ENCODE results near the gene WDR3.

Gene WDR3

GRCh38 chr1:117933769-117934168 lies 4.2 kb downstream of the WDR3 start:
- H3K27me3 ChIP-seq (ENCODE audit: control insufficient read depth in 1 of 2, insufficient read depth in 2 of 2, low read length in 2 of 2) = no peaks in the 10 kb centered on the region
- no peaks in the 10 kb centered on the region for H3K9me3 ChIP-seq (ENCODE audit: control insufficient read depth in 1 of 2, low read length in 2 of 2)
- no peak overlapping the region for H3K4me3 ChIP-seq (ENCODE audit: low read depth in 1 of 2, low read length in 2 of 2)
- peaks cover 12 to 16% of the 10 kb centered on the region in 2 donors for H3K4me1 ChIP-seq (ENCODE audit: control insufficient read depth in 1 of 2, insufficient read depth in 2 of 2, low read length in 2 of 2)
- H3K9ac ChIP-seq (ENCODE audit: low read depth in 1 of 2, low read length in 2 of 2) = no peak overlapping the region
- peaks cover 15 to 31% of the 10 kb centered on the region in 2 donors for H3K36me3 ChIP-seq (ENCODE audit: control insufficient read depth in 1 of 2, insufficient read depth in 2 of 2, low read length in 2 of 2)
- H3K27ac ChIP-seq (ENCODE audit: low read depth, low read length) = no peak overlapping the region

DNA sequence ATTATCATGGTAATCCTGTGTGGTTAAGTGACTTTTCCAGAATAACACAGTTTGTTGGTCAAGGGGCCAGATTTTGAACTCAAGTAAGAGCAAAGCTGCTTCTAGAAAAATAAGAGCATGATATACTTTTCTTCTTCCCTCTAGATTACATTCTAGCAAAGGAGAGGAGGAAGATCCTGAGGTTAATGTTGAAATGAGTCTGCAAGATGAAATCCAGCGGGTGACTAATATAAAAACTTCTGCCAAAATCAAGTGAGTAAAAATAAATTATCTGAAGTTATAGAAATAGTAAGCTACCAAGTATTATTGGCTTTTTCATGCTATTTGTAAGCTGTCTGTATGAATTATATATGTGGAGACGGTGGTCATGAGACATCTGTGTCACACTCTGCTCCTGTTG lies 12.8 kb downstream of the WDR3 start:
- Histone ChIP-seq H3K9me3 (ENCODE audit: control insufficient read depth in 1 of 2, low read length in 2 of 2) (no peaks in the 10 kb centered on the region), H3K4me1 (ENCODE audit: control insufficient read depth in 1 of 2, insufficient read depth in 2 of 2, low read length in 2 of 2) (no peaks in the 10 kb centered on the region), H3K9ac (ENCODE audit: low read depth in 1 of 2, low read length in 2 of 2) (no peak overlapping the region), H3K36me3 (ENCODE audit: control insufficient read depth in 1 of 2, insufficient read depth in 2 of 2, low read length in 2 of 2) (peaks cover 27 to 95% of the 10 kb centered on the region in 2 donors), H3K27me3 (ENCODE audit: control insufficient read depth in 1 of 2, insufficient read depth in 2 of 2, low read length in 2 of 2) (no peaks in the 10 kb centered on the region), H3K27ac (ENCODE audit: low read depth, low read length) (no peak overlapping the region), H3K4me3 (ENCODE audit: low read depth in 1 of 2, low read length in 2 of 2) (no peak overlapping the region)

GRCh38 chr1:117952386-117952785 lies 22.8 kb downstream of the WDR3 start:
- Histone ChIP-seq H3K4me3 (ENCODE audit: low read depth in 1 of 2, low read length in 2 of 2) (no peak overlapping the region), H3K9ac (ENCODE audit: low read depth in 1 of 2, low read length in 2 of 2) (no peak overlapping the region), H3K27ac (ENCODE audit: low read depth, low read length) (no peak overlapping the region), H3K27me3 (ENCODE audit: control insufficient read depth in 1 of 2, insufficient read depth in 2 of 2, low read length in 2 of 2) (no peaks in the 10 kb centered on the region), H3K36me3 (ENCODE audit: control insufficient read depth in 1 of 2, insufficient read depth in 2 of 2, low read length in 2 of 2) (peaks cover 41 to 84% of the 10 kb centered on the region in 2 donors), H3K9me3 (ENCODE audit: control insufficient read depth in 1 of 2, low read length in 2 of 2) (no peaks in the 10 kb centered on the region), H3K4me1 (ENCODE audit: control insufficient read depth in 1 of 2, insufficient read depth in 2 of 2, low read length in 2 of 2) (no peaks in the 10 kb centered on the region)

DNA sequence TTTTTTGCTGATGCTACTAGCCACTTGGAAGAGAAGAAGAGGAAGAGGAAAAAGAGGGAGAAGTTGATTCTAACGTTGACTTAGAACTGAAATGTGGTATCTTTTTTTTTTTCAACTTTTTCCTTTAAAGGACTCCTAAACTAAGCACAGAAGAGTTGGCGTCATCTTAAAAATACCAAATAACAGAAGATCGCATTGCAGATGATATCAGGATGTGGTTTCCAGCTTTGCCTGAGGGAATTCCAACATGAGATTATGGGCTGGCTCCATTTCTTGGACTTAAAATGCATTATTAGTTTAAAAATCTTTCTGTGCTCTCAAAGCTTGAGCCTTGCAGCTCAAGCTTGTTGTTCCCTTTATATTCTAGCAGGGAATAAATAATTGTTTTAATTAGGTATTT lies 29.8 kb downstream of the WDR3 start:
- H3K4me1 ChIP-seq (ENCODE audit: control insufficient read depth in 1 of 2, insufficient read depth in 2 of 2, low read length in 2 of 2) = no peaks in the 10 kb centered on the region
- H3K4me3 ChIP-seq (ENCODE audit: low read depth in 1 of 2, low read length in 2 of 2) = no peak overlapping the region
- H3K9ac ChIP-seq (ENCODE audit: low read depth in 1 of 2, low read length in 2 of 2) = no peak overlapping the region
- peaks cover 29 to 43% of the 10 kb centered on the region in 2 donors for H3K36me3 ChIP-seq (ENCODE audit: control insufficient read depth in 1 of 2, insufficient read depth in 2 of 2, low read length in 2 of 2)
- H3K9me3 ChIP-seq (ENCODE audit: control insufficient read depth in 1 of 2, low read length in 2 of 2) = no peaks in the 10 kb centered on the region
- H3K27me3 ChIP-seq (ENCODE audit: control insufficient read depth in 1 of 2, insufficient read depth in 2 of 2, low read length in 2 of 2) = no peaks in the 10 kb centered on the region
- H3K27ac ChIP-seq (ENCODE audit: low read depth, low read length) = no peak overlapping the region

GRCh38 chr1:117964290-117965038 lies 34.9 kb downstream of the WDR3 start:
- Histone ChIP-seq H3K4me3 (ENCODE audit: low read depth in 1 of 2, low read length in 2 of 2) (no peak overlapping the region), H3K36me3 (ENCODE audit: control insufficient read depth in 1 of 2, insufficient read depth in 2 of 2, low read length in 2 of 2) (peaks cover 5 to 7% of the 10 kb centered on the region in 2 donors), H3K27ac (ENCODE audit: low read depth, low read length) (no peak overlapping the region), H3K9me3 (ENCODE audit: control insufficient read depth in 1 of 2, low read length in 2 of 2) (no peaks in the 10 kb centered on the region), H3K9ac (ENCODE audit: low read depth in 1 of 2, low read length in 2 of 2) (no peak overlapping the region), H3K27me3 (ENCODE audit: control insufficient read depth in 1 of 2, insufficient read depth in 2 of 2, low read length in 2 of 2) (no peaks in the 10 kb centered on the region), H3K4me1 (ENCODE audit: control insufficient read depth in 1 of 2, insufficient read depth in 2 of 2, low read length in 2 of 2) (no peaks in the 10 kb centered on the region)

DNA sequence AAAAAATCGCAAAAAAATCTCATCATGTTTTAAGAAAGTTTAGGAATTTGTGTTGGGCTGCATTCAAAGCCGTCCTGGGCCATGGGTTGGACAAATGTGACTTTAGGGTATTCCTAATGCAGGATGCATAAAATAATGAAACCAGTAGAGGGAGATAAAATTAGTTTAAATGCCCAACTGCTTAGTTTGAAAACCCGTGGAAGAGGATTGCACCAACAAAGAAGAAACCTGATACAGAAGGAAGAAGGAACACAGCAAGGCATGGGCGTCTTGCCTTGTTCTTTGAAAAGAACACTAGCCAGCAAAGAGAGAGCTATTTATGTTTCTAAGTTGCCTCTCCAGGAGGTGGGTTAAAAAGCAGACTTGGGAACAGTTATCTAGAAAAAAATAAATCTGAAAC lies 37.9 kb downstream of the WDR3 start:
- H3K4me3 ChIP-seq (ENCODE audit: low read depth in 1 of 2, low read length in 2 of 2) = no peak overlapping the region
- no peaks in the 10 kb centered on the region for H3K4me1 ChIP-seq (ENCODE audit: control insufficient read depth in 1 of 2, insufficient read depth in 2 of 2, low read length in 2 of 2)
- H3K9ac ChIP-seq (ENCODE audit: low read depth in 1 of 2, low read length in 2 of 2) = no peak overlapping the region
- no peak overlapping the region for H3K27ac ChIP-seq (ENCODE audit: low read depth, low read length)
- no peaks in the 10 kb centered on the region for H3K9me3 ChIP-seq (ENCODE audit: control insufficient read depth in 1 of 2, low read length in 2 of 2)
- H3K27me3 ChIP-seq (ENCODE audit: control insufficient read depth in 1 of 2, insufficient read depth in 2 of 2, low read length in 2 of 2) = no peaks in the 10 kb centered on the region
- peaks cover 0 to 5% of the 10 kb centered on the region in 2 donors for H3K36me3 ChIP-seq (ENCODE audit: control insufficient read depth in 1 of 2, insufficient read depth in 2 of 2, low read length in 2 of 2)

- H3K27ac ChIP-seq (ENCODE audit: low read depth, low read length) = no peak overlapping the region
- no peaks in the 10 kb centered on the region for H3K9me3 ChIP-seq (ENCODE audit: control insufficient read depth in 1 of 2, low read length in 2 of 2)
- no peak overlapping the region for H3K4me3 ChIP-seq (ENCODE audit: low read depth in 1 of 2, low read length in 2 of 2)
- no peak overlapping the region for H3K9ac ChIP-seq (ENCODE audit: low read depth in 1 of 2, low read length in 2 of 2)
- no peaks in the 10 kb centered on the region for H3K27me3 ChIP-seq (ENCODE audit: control insufficient read depth in 1 of 2, insufficient read depth in 2 of 2, low read length in 2 of 2)
- H3K4me1 ChIP-seq (ENCODE audit: control insufficient read depth in 1 of 2, insufficient read depth in 2 of 2, low read length in 2 of 2) = no peaks in the 10 kb centered on the region
- peaks cover 0 to 2% of the 10 kb centered on the region in 2 donors for H3K36me3 ChIP-seq (ENCODE audit: control insufficient read depth in 1 of 2, insufficient read depth in 2 of 2, low read length in 2 of 2)
Observed at GRCh38 chr1:117967881-117968280, 38.3 kb downstream of the WDR3 start.

- H3K27me3 ChIP-seq (ENCODE audit: control insufficient read depth in 1 of 2, insufficient read depth in 2 of 2, low read length in 2 of 2) = no peaks in the 10 kb centered on the region
- no peaks in the 10 kb centered on the region for H3K9me3 ChIP-seq (ENCODE audit: control insufficient read depth in 1 of 2, low read length in 2 of 2)
- H3K27ac ChIP-seq (ENCODE audit: low read depth, low read length) = no peak overlapping the region
- no peak overlapping the region for H3K4me3 ChIP-seq (ENCODE audit: low read depth in 1 of 2, low read length in 2 of 2)
- H3K4me1 ChIP-seq (ENCODE audit: control insufficient read depth in 1 of 2, insufficient read depth in 2 of 2, low read length in 2 of 2) = no peaks in the 10 kb centered on the region
- no peaks in the 10 kb centered on the region for H3K36me3 ChIP-seq (ENCODE audit: control insufficient read depth in 1 of 2, insufficient read depth in 2 of 2, low read length in 2 of 2)
- no peak overlapping the region for H3K9ac ChIP-seq (ENCODE audit: low read depth in 1 of 2, low read length in 2 of 2)
Observed at GRCh38 chr1:117970252-117970651, 40.7 kb downstream of the WDR3 start.

- Histone ChIP-seq H3K36me3 (ENCODE audit: control insufficient read depth in 1 of 2, insufficient read depth in 2 of 2, low read length in 2 of 2) (no peaks in the 10 kb centered on the region), H3K9ac (ENCODE audit: low read depth in 1 of 2, low read length in 2 of 2) (no peak overlapping the region), H3K4me3 (ENCODE audit: low read depth in 1 of 2, low read length in 2 of 2) (no peak overlapping the region), H3K27me3 (ENCODE audit: control insufficient read depth in 1 of 2, insufficient read depth in 2 of 2, low read length in 2 of 2) (no peaks in the 10 kb centered on the region), H3K27ac (ENCODE audit: low read depth, low read length) (no peak overlapping the region), H3K4me1 (ENCODE audit: control insufficient read depth in 1 of 2, insufficient read depth in 2 of 2, low read length in 2 of 2) (no peaks in the 10 kb centered on the region), H3K9me3 (ENCODE audit: control insufficient read depth in 1 of 2, low read length in 2 of 2) (no peaks in the 10 kb centered on the region)
Observed at GRCh38 chr1:117971777-117972176, 42.2 kb downstream of the WDR3 start.

DNA sequence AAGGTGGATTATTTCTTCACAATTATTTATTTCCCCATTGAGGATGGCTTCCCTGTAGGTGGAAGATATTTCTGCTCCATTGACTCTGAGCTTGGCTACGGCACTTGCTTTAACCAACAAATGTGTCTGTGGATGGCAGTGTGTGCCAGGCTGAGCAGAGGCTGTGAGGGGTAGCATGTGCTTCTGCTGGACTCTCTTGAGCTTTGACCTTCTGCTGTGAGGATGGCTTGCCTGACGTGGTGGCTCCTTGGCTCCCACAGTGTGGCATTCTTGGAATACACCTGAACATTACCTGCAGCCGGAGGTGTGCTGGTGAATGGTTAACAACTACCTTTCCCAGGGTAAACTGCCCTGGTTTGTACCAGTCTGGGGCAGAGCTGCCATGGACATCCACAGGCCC lies 46.8 kb downstream of the WDR3 start:
- no peaks in the 10 kb centered on the region for H3K36me3 ChIP-seq (ENCODE audit: control insufficient read depth in 1 of 2, insufficient read depth in 2 of 2, low read length in 2 of 2)
- no peak overlapping the region for H3K4me3 ChIP-seq (ENCODE audit: low read depth in 1 of 2, low read length in 2 of 2)
- no peaks in the 10 kb centered on the region for H3K27me3 ChIP-seq (ENCODE audit: control insufficient read depth in 1 of 2, insufficient read depth in 2 of 2, low read length in 2 of 2)
- H3K4me1 ChIP-seq (ENCODE audit: control insufficient read depth in 1 of 2, insufficient read depth in 2 of 2, low read length in 2 of 2) = no peaks in the 10 kb centered on the region
- no peak overlapping the region for H3K27ac ChIP-seq (ENCODE audit: low read depth, low read length)
- H3K9ac ChIP-seq (ENCODE audit: low read depth in 1 of 2, low read length in 2 of 2) = no peak overlapping the region
- H3K9me3 ChIP-seq (ENCODE audit: control insufficient read depth in 1 of 2, low read length in 2 of 2) = no peaks in the 10 kb centered on the region
